Measurements from ENCODE around the gene ATXN1. TPM values are rescaled to one million over a fixed set of nuclear protein-coding genes. Genes with fewer than 3 reads are reported as not detected.

ATXN1 gene
- total RNA-seq, 3 donors from 2014 or later: 30.4 to 87.3 (median 50.1) TPM

DNA sequence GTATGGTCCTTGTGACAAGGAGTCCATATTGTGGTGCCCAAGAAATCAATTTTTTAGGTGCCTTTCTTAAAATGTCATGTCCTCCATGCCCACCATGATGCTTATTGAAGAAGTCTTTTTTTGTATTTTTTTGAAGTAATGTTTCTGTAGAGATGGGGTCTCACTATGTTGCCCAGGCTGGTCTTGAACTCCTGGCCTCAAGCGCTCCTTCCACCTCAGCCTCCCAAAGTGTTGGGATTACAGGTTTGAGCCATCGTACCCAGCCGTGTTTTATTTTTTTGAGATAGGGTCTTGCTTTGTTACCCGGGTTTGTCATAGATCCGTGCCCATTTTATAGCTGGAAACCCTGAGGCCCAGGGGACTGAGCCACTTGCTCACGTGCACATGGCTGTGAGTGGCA is 238.3 kb downstream of the ATXN1 start:
- ATAC-seq: no peak

GRCh38 chr6:16521528-16521927 is 239.7 kb downstream of the ATXN1 start:
- DNase-seq (no peak), ATAC-seq (no peak)
- Histone ChIP-seq H3K4me3 (no peak overlapping the region), H3K4me1 (ENCODE audit: low read depth) (peaks cover 2% of the 10 kb centered on the region), H3K9me3 (no peaks in the 10 kb centered on the region), H3K36me3 (ENCODE audit: low read depth) (no peaks in the 10 kb centered on the region)
- intact Hi-C loops (cut with DNase I, micrococcal nuclease): no loop called here
- TF ChIP-seq CTCF (IDR thresholded peaks at IDR 0.05): no peak

More for the DNA sequence above, 238.3 kb downstream of the ATXN1 start:
- H3K4me3 ChIP-seq: no peak overlapping the region
- intact Hi-C loops (cut with DNase I, micrococcal nuclease): no loop called here
- TF ChIP-seq CTCF (IDR thresholded peaks at IDR 0.05): no peak
- DNase-seq: no peak
- peaks cover 2% of the 10 kb centered on the region for H3K4me1 ChIP-seq (ENCODE audit: low read depth)
- H3K9me3 ChIP-seq: no peaks in the 10 kb centered on the region
- H3K36me3 ChIP-seq (ENCODE audit: low read depth): no peaks in the 10 kb centered on the region

GRCh38 chr6:16519265-16520242 is 241.7 kb downstream of the ATXN1 start:
- Histone ChIP-seq H3K4me1 (ENCODE audit: low read depth) (peaks cover 2% of the 10 kb centered on the region), H3K4me3 (no peak overlapping the region), H3K36me3 (ENCODE audit: low read depth) (no peaks in the 10 kb centered on the region), H3K9me3 (no peaks in the 10 kb centered on the region)
- DNase-seq (no peak), ATAC-seq (peak; percentile 83)
- intact Hi-C loops (cut with DNase I, micrococcal nuclease): loop anchor here (5.0 to 10.0 kb wide), 2 partner anchors 243 to 245 kb away; partner anchors contain the start of gene ATXN1 (in 2 of the 2)
- no peak for TF ChIP-seq CTCF (IDR thresholded peaks at IDR 0.05)

- intact Hi-C loops (cut with DNase I, micrococcal nuclease): loop anchor here (5.0 to 10.0 kb wide), 2 partner anchors 244 to 247 kb away; partner anchors contain the start of gene ATXN1 (in 2 of the 2)
- ATAC-seq: peak; percentile 37
- peak in 1 of 3 donors; percentile 31 for DNase-seq
Measured at GRCh38 chr6:16518265-16518664, 243.0 kb downstream of the ATXN1 start.

GRCh38 chr6:16514249-16514648 is 247.0 kb downstream of the ATXN1 start:
- Histone ChIP-seq H3K4me3 (no peak overlapping the region), H3K36me3 (ENCODE audit: low read depth) (no peaks in the 10 kb centered on the region), H3K4me1 (ENCODE audit: low read depth) (peaks cover 16% of the 10 kb centered on the region), H3K9me3 (no peaks in the 10 kb centered on the region)
- TF ChIP-seq CTCF (IDR thresholded peaks at IDR 0.05): no peak
- DNase-seq (no peak), ATAC-seq (peak; percentile 44)
- intact Hi-C loops (cut with DNase I, micrococcal nuclease): loop anchor here in 1 of 2 donors (10.0 kb wide), 1 partner anchor 251 kb away; the partner anchor contains the start of gene ATXN1

More at GRCh38 chr6:16518265-16518664, 243.0 kb downstream of the ATXN1 start:
- Histone ChIP-seq H3K36me3 (ENCODE audit: low read depth) (no peaks in the 10 kb centered on the region), H3K4me3 (no peak overlapping the region), H3K9me3 (no peaks in the 10 kb centered on the region), H3K4me1 (ENCODE audit: low read depth) (peaks cover 11% of the 10 kb centered on the region)
- no peak for TF ChIP-seq CTCF (IDR thresholded peaks at IDR 0.05)

All from mucosa of descending colon (tissue), 3 donors.